Stimulated activated CD4-positive, alpha-beta T cell treated with anti-CD3 and anti-CD28 coated beads, TNF-alpha, amount 100 ng/mL, for 4 hours (primary cell): Measurements from ENCODE around the gene SOD3.

Experiments
- DNase-seq, 3 experiments: peaks; one replicate each; pipeline ENCODE4 v3.0.0-alpha.2; 2020; ENCODE audit warnings: low read depth in 3 of 3

SOD3 gene

GRCh38 chr4:24775032-24775605, 20.3 kb upstream of the SOD3 start:
- DNase-seq: no peak

- no peak for DNase-seq
Observed at GRCh38 chr4:24775750-24776149, 19.6 kb upstream of the SOD3 start.

- no peak for DNase-seq
Observed at GRCh38 chr4:24777536-24778463, 17.6 kb upstream of the SOD3 start.

DNA sequence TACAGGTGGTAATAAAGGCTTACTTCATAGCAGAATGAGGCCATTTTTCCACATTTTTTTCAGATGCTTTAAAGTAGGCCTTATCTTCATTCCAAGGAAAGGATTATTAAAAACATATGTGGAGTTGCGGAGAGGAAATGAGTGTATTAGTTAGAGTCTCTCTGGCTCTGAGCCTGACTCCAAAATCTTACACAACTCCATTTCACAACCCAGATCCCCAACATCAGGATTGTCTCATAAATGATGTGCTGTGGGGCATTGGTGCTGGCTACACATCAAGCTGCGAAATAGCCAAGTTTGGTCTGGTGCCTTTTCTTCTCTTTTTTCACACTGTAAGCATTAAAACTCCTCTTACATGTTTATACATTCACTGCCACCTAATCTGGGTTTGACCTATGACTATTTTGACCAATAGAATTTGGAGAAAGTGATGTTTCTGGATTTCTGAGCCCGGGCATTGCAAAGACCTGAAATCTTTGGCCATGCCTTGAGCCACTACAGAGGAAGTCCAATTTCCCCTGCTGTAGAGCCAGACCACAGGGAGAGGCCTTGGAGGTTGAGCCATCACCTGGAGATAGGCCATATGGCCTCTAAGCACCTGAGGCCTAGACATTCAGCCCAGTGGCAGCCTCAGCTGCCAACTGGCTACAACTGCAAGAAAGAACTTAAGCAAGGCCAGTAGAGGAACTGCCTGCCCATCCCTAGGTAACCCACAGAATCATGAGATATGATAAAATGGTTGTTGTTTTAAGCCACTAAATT, 16.7 kb upstream of the SOD3 start:
- DNase-seq: no peak

DNA sequence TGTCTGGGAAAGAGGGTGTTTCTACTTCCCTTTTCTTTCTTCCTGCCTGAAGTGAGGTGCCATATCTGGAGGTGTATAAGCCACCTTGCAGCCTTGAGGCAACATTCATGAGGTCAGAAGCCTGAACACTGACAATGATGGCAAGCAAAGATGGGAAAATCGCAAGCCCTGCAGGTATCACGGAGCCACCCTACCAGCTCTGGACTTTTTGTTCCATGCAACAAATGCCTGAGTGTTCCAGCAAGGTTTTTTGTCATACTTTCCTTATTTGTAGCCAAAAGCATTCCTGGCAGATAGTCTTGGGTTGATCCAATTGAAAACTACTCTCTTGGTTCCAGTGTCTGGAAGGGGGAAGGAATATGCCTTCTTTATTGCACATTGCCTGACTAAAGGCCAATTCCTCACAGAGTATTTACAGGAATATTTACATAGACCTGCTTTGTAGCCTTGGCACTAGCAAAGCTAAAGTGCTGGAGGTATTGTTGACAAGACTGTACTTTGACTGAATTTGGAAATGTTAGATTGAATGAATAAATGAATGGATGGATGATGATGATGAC, 14.4 kb upstream of the SOD3 start:
- DNase-seq: no peak

DNA sequence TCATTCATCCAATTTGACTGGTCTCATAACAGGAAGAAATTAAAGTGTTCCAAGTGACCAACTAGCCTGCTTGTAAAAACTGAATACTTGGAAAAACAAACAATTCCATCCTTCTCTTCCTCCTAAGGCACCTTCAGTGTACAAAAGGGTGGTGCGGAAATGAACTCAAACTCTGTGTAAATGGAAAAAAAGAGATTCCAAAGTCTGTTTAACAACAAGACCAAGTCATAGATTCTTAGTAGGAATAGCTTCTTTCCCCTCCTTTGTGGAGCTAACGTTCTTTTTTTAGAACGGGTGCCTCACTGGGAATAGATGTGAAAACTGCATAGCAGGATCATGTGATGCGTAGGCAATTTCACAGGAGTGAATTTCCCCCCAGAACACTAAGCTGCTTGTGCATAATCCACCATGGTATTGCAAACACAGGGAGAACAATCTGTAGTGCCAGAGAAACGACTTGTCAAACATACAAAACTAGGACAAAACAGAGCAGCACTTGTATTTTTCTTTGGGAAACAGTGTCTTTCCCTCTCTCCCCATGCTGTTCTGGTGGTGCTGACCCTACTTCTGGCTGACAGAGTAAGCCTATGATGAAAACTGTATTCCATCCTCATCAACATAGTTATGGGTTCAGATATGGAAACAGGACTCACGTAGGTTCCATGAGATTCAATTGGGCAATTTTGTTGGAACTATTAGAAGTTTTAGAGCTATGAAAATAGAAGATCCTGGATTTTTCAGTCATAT, 13.2 kb upstream of the SOD3 start:
- no peak for DNase-seq

DNA sequence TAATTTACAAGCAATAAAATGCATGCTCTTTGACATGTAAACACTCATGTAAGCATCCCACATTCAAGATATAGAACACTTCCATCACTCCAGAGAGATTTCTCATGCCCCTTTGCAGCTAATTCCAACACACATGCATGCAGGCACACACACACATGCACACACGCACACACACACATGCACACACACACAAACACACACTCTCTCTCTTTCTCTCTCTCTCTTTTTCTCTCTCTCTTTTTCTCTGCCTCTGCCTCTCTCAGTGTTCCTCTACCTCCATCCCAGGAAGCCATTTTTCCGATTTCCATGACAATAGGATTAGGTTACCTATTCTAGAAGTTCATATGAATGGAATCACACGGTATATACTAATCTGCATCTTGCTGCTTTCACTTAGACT, 11.9 kb upstream of the SOD3 start:
- no peak for DNase-seq

DNA sequence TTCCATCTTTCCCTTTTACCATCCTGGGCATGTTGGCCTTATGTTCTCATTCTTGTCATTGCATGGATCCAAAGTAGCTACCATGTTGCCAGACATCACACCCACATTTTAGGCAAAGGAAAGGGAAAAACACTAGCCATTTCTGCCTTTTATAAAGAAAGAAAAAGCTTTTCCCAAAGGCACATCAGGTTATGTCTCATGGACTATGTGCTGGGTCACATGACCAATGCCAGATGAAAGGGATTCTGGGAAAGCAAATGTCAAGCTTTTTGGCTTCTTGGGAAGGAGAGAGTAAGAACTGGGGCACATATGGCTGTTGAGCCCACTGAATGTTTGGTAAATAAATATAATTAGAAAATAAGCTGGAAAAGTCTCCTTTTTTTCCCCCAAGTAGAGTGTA, 4.3 kb upstream of the SOD3 start:
- no peak for DNase-seq

DNA sequence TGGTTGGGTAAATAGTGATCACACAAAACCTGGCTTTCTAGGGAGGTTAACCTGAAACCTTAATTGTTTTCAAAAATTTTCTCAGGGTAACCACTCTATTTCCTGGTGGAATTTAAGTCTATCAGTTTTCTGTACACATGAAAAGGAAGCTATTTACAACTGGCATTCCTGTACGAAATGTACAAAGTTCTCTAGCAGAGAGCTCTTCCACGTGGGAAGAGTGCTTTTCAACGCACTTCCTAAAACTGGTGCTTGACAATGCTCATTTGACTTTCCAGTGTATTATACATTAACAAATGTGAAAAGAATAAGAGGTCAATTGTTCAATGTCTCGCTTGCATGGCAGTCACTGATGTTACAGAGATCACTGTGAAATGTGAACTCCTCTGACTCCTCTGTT, 2.8 kb upstream of the SOD3 start:
- DNase-seq: no peak

- DNase-seq: no peak
Observed at GRCh38 chr4:24793219-24794005, 2.0 kb upstream of the SOD3 start.

- DNase-seq: no peak
Observed at GRCh38 chr4:24794051-24794450, 1.3 kb upstream of the SOD3 start.

GRCh38 chr4:24794480-24794879, 893 bp upstream of the SOD3 start:
- DNase-seq: no peak

DNA sequence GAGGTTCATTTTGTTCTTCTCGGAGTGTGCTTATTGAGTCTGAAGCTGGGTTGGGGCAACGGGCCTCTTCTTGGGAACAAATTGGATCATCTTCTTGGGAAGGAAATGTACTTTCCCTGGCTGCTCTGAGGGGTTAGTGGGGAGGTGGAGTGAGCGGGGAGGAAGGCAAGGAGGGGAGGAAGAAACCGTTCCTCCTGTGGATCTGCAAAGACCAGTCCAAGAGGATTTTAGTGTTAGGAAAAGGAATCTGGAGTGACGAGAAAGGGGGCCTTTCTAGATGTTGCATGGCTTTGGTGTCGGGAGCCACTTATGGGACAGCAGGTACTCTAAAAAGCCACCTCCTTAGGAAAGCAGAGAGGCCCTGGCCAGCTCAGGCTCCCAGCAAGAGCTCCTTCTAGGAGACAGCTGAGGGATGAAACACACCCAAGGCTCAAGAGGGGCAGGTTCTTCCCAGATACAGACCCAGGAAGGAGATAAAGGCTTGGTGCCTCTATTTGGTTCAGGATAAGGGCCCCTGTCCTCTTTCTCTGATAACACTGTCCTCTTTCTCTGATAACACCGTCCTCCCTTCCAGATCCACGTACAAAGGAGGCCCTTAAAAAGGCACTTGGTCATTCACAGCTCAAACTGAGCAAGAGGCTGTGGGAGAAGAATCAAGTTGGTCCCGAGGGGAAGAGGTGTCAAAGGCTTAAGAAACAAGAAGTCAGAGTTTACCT, 451 bp downstream of the SOD3 start:
- DNase-seq: no peak

DNA sequence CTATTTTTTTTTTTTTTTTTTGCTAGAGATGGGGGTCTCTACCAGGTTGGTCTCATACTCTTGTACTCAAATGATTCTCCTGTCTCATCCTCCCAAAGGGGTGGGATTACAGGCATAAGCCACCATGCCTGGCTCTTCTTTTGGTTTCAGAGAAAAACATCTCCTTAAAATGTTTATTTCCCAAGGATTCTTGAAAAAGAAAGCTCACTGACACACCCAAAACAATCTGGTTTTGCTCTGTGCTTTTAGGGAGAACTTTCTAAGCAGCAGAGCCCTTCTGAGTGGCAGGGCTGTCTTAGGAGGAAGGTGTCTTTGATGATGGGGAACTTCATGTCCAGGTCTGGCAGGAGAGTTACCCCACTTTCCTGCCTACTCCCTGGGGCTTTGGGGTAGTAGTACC, 1.2 kb downstream of the SOD3 start:
- DNase-seq: no peak

DNA sequence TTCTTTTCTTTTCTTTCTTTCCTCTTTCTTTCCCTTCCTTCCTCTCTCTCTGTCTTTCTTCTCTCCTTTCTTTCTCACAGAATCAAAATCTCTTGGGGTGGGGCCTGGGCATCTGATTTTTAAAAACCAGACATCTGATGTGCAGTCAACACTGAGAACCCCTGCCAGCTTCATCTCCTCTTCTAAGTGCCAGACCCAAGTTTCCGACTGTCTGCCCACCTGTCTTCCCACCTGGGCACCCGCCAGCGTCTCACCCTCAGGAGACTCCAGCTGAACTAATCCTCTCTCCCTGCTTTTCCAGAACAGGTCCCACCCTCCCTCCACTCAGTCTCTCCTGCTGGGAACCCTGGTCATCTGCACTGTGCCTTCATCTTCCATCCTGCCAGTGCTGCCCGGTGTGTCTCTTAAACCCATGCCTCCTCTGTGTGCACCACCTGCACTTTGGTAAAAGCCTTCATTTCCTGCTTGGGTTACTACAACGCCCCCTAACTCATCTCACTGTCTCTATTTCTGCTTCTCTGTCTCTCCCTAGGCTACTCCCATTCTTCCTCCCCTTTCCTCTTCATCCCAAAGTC, 2.8 kb downstream of the SOD3 start:
- no peak for DNase-seq

- DNase-seq: no peak
Observed at GRCh38 chr4:24799196-24799543, 3.8 kb downstream of the SOD3 start.

- DNase-seq: no peak
Observed at GRCh38 chr4:24799544-24800324, 4.4 kb downstream of the SOD3 start.

DNA sequence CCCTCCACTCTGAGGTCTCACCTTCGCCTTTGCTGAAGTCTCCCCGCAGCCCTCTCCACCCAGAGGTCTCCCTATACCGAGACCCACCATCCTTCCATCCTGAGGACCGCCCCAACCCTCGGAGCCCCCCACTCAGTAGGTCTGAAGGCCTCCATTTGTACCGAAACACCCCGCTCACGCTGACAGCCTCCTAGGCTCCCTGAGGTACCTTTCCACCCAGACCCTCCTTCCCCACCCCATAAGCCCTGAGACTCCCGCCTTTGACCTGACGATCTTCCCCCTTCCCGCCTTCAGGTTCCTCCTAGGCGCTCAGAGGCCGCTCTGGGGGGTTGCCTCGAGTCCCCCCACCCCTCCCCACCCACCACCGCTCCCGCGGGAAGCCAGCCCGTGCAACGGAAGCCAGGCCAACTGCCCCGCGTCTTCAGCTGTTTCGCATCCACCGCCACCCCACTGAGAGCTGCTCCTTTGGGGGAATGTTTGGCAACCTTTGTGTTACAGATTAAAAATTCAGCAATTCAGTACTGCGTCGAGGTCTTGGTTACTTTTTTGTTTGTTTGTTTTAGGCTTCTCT, 5.0 kb downstream of the SOD3 start:
- no peak for DNase-seq
